Astrocyte (in vitro differentiated cells and primary cell): Measurements from ENCODE around the gene NKX1-1. TPM values are rescaled to one million over a fixed set of nuclear protein-coding genes. Genes with fewer than 3 reads are reported as not detected.

Experiments used
- DNase-seq: peaks from one replicate; pipeline ENCODE4 v3.0.0-alpha.2; 2010; ENCODE audit warnings: low read depth
- FAIRE-seq: peaks from 2 replicates; lab custom pipeline; 2011; peaks lifted over from hg19 to GRCh38; lab: Jason Lieb, UNC
- H2AFZ ChIP-seq: 2 replicates; pipeline ENCODE4 v1.6.0; 2012; ENCODE audit warnings: low read depth, low read length, inconsistent platforms
- H3K27ac ChIP-seq: 2 replicates; pipeline ENCODE4 v1.5.1; 2011; ENCODE audit warnings: low read depth, low read length, inconsistent platforms
- H3K27me3 ChIP-seq: 2 replicates; pipeline ENCODE4 v1.6.0; 2011; ENCODE audit warnings: low read length, inconsistent platforms; ENCODE audit not compliant: insufficient read depth
- H3K36me3 ChIP-seq: 2 replicates; pipeline ENCODE4 v1.5.1; 2011; ENCODE audit warnings: low read length, inconsistent platforms; ENCODE audit not compliant: insufficient read depth
- H3K4me1 ChIP-seq: 2 replicates; pipeline ENCODE4 v1.5.1; 2011; ENCODE audit warnings: low read length, inconsistent platforms; ENCODE audit not compliant: insufficient read depth
- H3K4me2 ChIP-seq: 2 replicates; pipeline ENCODE4 v1.6.0; 2012; ENCODE audit warnings: low read length, inconsistent platforms
- H3K4me3 ChIP-seq: 2 replicates; pipeline ENCODE4 v1.5.1; 2011; ENCODE audit warnings: low read depth, mild to moderate bottlenecking, low read length, inconsistent platforms; ENCODE audit not compliant: insufficient read depth
- H3K79me2 ChIP-seq: 2 replicates; pipeline ENCODE4 v1.6.0; 2012; ENCODE audit warnings: mild to moderate bottlenecking, low read length, inconsistent platforms; ENCODE audit not compliant: insufficient read depth
- H3K9ac ChIP-seq: 2 replicates; pipeline ENCODE4 v1.6.0; 2012; ENCODE audit warnings: mild to moderate bottlenecking, low read length, inconsistent platforms
- H3K9me3 ChIP-seq: 2 replicates; pipeline ENCODE4 v1.5.1; 2012; ENCODE audit warnings: low read depth, mild to moderate bottlenecking, low read length, inconsistent platforms; ENCODE audit not compliant: insufficient read depth
- H4K20me1 ChIP-seq: 2 replicates; pipeline ENCODE4 v1.6.0; 2012; ENCODE audit warnings: low read length, inconsistent platforms; ENCODE audit not compliant: insufficient read depth
- H3K27ac Mint-ChIP-seq: one replicate; pipeline ENCODE4 v1.8.0; 2021; ENCODE audit warnings: mild to moderate bottlenecking, mixed read lengths; ENCODE audit not compliant: unreplicated experiment
- H3K27me3 Mint-ChIP-seq: one replicate; pipeline ENCODE4 v1.8.0; 2021; ENCODE audit warnings: low read depth, mixed read lengths; ENCODE audit not compliant: unreplicated experiment
- H3K36me3 Mint-ChIP-seq: one replicate; pipeline ENCODE4 v1.8.0; 2021; ENCODE audit warnings: low read depth, mixed read lengths; ENCODE audit not compliant: unreplicated experiment
- H3K4me1 Mint-ChIP-seq: one replicate; pipeline ENCODE4 v1.8.0; 2021; ENCODE audit warnings: low read depth, mixed read lengths; ENCODE audit not compliant: unreplicated experiment
- H3K4me3 Mint-ChIP-seq: one replicate; pipeline ENCODE4 v1.8.0; 2021; ENCODE audit warnings: mild to moderate bottlenecking, moderate library complexity, mixed read lengths; ENCODE audit not compliant: unreplicated experiment
- H3K9me3 Mint-ChIP-seq: one replicate; pipeline ENCODE4 v1.8.0; 2021; ENCODE audit warnings: mild to moderate bottlenecking, mixed read lengths; ENCODE audit not compliant: unreplicated experiment
- EZH2 ChIP-seq: IDR thresholded peaks from 2 replicates; pipeline ENCODE4 v1.6.1; 2012; ENCODE audit warnings: mild to moderate bottlenecking, low read length, inconsistent platforms; ENCODE audit not compliant: insufficient read depth
- total RNA-seq: library from RNA; stranded (reverse); gene quantifications from 2 replicates; pipeline ENCODE4 v1.2.1, GENCODE V29; 2021
- TF ChIP-seq, protein P1 (sequence below): IDR thresholded peaks from 2 replicates; pipeline ENCODE4 v1.5.1; 2011; ENCODE audit warnings: low read depth, mild to moderate bottlenecking, inconsistent platforms, low read length, moderate library complexity; ENCODE audit not compliant: insufficient read depth

The NKX1-1 gene
- total RNA-seq, 1 donor from 2014 or later, result not detected

GRCh38 chr4:1405636-1406393 is 427 bp downstream of the NKX1-1 start:
- no peak for FAIRE-seq
- H3K4me1 Mint-ChIP-seq, result no peaks in the 10 kb centered on the region
- Histone ChIP-seq H3K36me3 (no peaks in the 10 kb centered on the region), H3K9ac (no peak overlapping the region), H3K4me3 (no peak overlapping the region), H3K4me1 (no peaks in the 10 kb centered on the region), H3K4me2 (no peak overlapping the region), H3K9me3 (no peaks in the 10 kb centered on the region), H4K20me1 (peaks cover 2% of the 10 kb centered on the region), H3K27me3 (peaks cover 52% of the 10 kb centered on the region), H3K79me2 (no peaks in the 10 kb centered on the region), H3K27ac (no peak overlapping the region), H2AFZ (no peak overlapping the region)
- no peak overlapping the region for H3K27ac Mint-ChIP-seq
- H3K27me3 Mint-ChIP-seq, result peaks cover 40% of the 10 kb centered on the region
- no peaks in the 10 kb centered on the region for H3K36me3 Mint-ChIP-seq
- DNase-seq, result no peak
- peaks cover 10% of the 10 kb centered on the region for H3K9me3 Mint-ChIP-seq
- TF ChIP-seq, protein P1, sequence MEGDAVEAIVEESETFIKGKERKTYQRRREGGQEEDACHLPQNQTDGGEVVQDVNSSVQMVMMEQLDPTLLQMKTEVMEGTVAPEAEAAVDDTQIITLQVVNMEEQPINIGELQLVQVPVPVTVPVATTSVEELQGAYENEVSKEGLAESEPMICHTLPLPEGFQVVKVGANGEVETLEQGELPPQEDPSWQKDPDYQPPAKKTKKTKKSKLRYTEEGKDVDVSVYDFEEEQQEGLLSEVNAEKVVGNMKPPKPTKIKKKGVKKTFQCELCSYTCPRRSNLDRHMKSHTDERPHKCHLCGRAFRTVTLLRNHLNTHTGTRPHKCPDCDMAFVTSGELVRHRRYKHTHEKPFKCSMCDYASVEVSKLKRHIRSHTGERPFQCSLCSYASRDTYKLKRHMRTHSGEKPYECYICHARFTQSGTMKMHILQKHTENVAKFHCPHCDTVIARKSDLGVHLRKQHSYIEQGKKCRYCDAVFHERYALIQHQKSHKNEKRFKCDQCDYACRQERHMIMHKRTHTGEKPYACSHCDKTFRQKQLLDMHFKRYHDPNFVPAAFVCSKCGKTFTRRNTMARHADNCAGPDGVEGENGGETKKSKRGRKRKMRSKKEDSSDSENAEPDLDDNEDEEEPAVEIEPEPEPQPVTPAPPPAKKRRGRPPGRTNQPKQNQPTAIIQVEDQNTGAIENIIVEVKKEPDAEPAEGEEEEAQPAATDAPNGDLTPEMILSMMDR, result no peak
- TF ChIP-seq EZH2, result peak; percentile 13
- H3K4me3 Mint-ChIP-seq, result no peak overlapping the region

GRCh38 chr4:1405254-1405635 is 997 bp downstream of the NKX1-1 start:
- TF ChIP-seq, protein P1, result no peak
- no peak for TF ChIP-seq EZH2
- H3K4me3 Mint-ChIP-seq, result no peak overlapping the region
- H3K27me3 Mint-ChIP-seq, result peaks cover 39% of the 10 kb centered on the region
- Histone ChIP-seq H3K4me1 (no peaks in the 10 kb centered on the region), H3K27me3 (peaks cover 56% of the 10 kb centered on the region), H3K79me2 (no peaks in the 10 kb centered on the region), H3K27ac (no peak overlapping the region), H3K9ac (no peak overlapping the region), H4K20me1 (no peaks in the 10 kb centered on the region), H3K4me2 (no peak overlapping the region), H3K4me3 (no peak overlapping the region), H3K36me3 (no peaks in the 10 kb centered on the region), H3K9me3 (no peaks in the 10 kb centered on the region), H2AFZ (no peak overlapping the region)
- no peak for DNase-seq
- no peak for FAIRE-seq
- H3K36me3 Mint-ChIP-seq, result peaks cover 2% of the 10 kb centered on the region
- H3K27ac Mint-ChIP-seq, result no peak overlapping the region
- H3K9me3 Mint-ChIP-seq, result peaks cover 10% of the 10 kb centered on the region
- H3K4me1 Mint-ChIP-seq, result no peaks in the 10 kb centered on the region

GRCh38 chr4:1404573-1405253 is 1.5 kb downstream of the NKX1-1 start:
- H3K27ac ChIP-seq, result no peak overlapping the region
- Mint-ChIP-seq H3K27me3 (peaks cover 41% of the 10 kb centered on the region), H3K9me3 (peaks cover 10% of the 10 kb centered on the region), H3K27ac (no peak overlapping the region), H3K4me3 (no peak overlapping the region), H3K36me3 (peaks cover 2% of the 10 kb centered on the region), H3K4me1 (no peaks in the 10 kb centered on the region)
- H3K27me3 ChIP-seq, result peaks cover 54% of the 10 kb centered on the region
- H3K79me2 ChIP-seq, result no peaks in the 10 kb centered on the region
- H3K9me3 ChIP-seq, result no peaks in the 10 kb centered on the region
- H3K9ac ChIP-seq, result no peak overlapping the region
- FAIRE-seq (no peak), DNase-seq (no peak)
- no peaks in the 10 kb centered on the region for H3K4me1 ChIP-seq
- no peaks in the 10 kb centered on the region for H4K20me1 ChIP-seq
- TF ChIP-seq, protein P1, result no peak
- peak; percentile 73 for TF ChIP-seq EZH2
- no peaks in the 10 kb centered on the region for H3K36me3 ChIP-seq
- H2AFZ ChIP-seq, result no peak overlapping the region
- H3K4me2 ChIP-seq, result no peak overlapping the region
- no peak overlapping the region for H3K4me3 ChIP-seq
